CD1c-positive myeloid dendritic cell (primary cell): ENCODE data around the gene MED13L.

Source experiments
- DNase-seq: peaks from one replicate; pipeline ENCODE4 v3.0.0-alpha.2; 2016; ENCODE audit errors: extremely low spot score

The MED13L gene

DNA sequence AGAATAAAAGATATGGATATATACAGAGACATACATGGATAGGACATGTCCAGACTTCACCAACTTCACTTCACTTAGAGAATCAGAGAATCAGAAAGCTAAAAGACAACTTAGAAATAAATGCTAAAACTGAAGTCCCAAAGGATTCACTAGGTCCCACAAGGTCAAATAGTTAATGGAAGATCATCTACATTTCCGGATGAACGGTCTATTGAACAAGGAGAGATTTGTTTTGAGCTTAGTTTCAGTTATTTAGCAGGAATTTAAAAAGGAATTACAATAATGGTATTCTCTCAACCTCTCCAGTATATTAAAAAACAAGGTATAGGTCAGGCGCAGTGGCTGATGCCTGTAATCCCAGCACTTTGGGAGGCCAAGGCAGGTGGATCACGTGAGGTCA lies 187.0 kb downstream of the MED13L start:
- no peak for DNase-seq

DNA sequence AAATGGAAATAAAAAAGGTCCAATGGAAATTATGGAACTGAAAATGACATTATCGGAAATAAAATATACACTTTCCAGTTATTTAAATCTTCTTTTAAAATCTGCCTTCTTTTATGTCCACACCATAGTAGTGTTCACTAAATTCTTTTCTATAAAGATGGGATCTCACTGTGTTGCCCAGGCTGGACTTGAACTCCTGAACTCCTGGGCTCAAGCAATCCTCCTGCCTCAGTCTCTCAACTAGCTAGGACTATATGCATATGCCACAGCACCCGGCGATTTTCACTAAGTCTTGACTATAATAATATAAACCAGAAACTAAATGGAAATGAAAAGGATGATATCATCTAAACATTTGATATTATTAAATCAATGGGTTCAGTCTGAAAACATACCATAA lies 188.4 kb downstream of the MED13L start:
- DNase-seq: no peak

GRCh38 chr12:116087962-116088361 lies 189.5 kb downstream of the MED13L start:
- no peak for DNase-seq

- DNase-seq: no peak
Measured at GRCh38 chr12:116087399-116087798, 190.1 kb downstream of the MED13L start.

DNA sequence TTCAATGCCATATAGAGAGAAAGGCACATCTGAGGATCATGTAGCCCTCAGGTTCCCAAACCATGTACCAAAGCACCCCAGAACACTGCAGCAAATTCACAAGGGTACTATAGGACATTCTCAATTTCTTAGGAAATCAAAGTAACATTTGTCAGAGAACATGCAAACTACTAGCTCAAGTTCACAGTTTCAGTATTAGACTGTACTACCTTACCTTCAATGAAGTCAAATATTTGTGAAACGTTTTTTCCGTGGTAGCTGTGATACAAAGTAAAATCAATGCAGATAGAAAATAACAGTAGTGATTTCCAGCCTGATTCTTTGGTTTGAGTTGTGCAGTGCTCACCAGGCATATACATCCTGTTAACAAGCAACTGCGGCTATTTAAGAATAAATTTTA lies 197.1 kb downstream of the MED13L start:
- no peak for DNase-seq

GRCh38 chr12:116078396-116078795 lies 199.1 kb downstream of the MED13L start:
- no peak for DNase-seq

- no peak for DNase-seq
Measured at GRCh38 chr12:116077431-116077830, 200.1 kb downstream of the MED13L start.

DNA sequence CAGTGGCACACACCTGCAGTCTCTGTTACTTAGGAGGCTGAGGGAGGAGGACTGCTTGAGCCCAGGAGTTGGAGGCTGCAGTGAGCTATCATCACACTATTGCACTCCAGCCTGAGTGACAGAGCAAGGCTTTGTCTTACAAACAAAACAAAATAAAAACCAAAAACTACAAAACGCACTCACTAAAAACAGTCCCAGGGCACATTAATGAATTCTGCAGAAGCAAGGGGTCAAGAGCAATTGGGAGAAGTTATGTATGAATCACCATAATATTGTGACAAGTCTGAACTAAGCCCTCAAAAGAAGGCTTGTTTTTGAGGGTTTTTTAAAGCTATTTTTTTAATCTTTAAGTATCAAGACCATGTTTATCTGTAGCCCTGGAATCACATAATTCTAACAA lies 201.1 kb downstream of the MED13L start:
- DNase-seq: no peak

DNA sequence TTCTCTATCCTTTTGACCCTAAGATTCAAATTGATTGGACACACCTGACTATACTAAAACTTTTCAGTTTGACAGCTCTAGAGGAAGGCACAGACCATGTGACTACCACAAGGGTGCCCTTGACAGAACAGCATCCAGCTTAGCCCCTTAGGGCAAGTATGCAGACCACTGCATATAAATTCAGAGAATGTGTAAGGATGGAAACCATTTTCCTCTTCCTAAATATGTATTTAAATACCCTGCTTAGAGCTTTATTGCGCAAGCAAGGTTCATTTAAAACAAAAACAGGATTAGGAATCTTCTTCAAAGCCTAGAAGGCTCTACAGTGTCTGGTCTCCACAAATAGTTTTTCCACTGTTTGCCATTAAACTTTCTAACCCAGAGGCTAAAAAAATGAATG lies 202.8 kb downstream of the MED13L start:
- no peak for DNase-seq

GRCh38 chr12:116071555-116072230 lies 205.8 kb downstream of the MED13L start:
- peak; percentile 51 for DNase-seq

DNA sequence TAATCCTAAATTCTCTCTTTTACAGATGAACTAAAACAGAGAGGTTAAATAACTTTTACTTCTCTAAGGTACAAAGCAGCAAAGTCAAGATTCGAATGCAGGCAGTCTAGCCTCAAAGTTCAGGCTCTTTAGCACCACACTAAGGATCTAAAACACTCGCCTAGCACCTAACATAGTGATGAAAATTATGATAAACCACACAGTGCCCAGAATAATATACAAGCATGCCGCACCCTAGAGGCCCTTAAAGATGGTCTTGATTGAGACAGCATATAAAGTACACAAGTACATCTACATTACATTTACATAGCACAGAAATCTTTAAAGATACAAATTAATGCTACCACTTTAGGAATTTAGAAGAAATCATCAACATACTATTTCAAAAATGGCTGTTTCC lies 207.0 kb downstream of the MED13L start:
- no peak for DNase-seq

DNA sequence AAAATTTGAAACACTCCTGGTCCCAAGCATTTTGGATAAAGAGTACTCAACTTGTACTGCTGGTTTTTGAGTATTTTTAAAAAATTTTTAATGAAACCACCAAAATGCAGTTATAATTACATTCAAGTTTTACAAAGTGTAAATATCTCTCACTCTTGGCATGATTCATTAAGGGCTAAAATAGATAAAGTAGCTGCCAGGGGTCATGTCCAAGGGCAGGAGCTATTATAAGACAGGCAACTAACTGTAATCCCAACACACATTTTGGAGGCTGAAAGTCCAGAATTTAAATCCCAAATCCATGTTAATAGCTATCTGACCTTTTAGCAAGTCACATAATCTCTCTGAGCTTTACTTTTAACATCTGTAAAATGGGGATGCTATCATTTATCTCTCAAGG lies 207.6 kb downstream of the MED13L start:
- no peak for DNase-seq

DNA sequence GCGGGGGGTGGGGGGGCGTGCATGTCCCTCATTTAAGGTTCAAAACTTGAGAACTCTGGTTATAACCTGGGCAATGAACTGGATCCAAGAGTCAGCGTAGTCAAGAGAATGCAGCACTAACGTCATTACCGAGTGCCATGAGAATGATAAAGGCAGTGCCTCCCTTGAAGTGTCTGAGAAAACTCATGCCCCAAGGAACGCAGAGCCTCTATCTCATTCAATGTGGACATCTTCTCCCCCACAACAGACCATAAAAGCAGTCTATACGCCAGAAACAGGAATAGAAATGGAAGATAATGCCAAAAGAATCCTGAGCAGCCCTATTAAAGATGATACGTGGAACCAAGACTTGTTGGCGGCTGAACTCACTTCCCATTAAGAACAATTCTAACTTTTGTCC lies 208.6 kb downstream of the MED13L start:
- no peak for DNase-seq

- no peak for DNase-seq
Measured at GRCh38 chr12:116068371-116068770, 209.1 kb downstream of the MED13L start.

DNA sequence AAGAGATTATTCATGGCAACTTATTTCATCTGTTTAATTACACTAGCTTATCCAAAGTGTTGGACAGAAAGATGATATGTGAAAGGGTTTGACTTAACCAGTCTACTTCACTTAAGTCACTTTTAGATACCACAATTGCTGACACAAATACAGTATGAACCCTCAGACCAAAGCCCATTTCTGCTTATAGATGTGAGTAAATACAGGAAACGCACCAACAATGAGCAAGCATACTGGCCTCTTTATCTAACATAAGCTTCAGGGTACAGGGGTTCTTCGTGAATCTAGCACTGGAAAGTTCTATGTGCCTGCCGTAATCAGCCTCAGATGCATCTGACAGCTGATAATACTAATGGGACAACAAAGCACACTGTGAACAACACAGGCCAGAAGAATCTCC lies 209.6 kb downstream of the MED13L start:
- DNase-seq: no peak

- peak; percentile 59 for DNase-seq
Measured at GRCh38 chr12:116066381-116067230, 210.9 kb downstream of the MED13L start.

- no peak for DNase-seq
Measured at GRCh38 chr12:116065606-116066005, 211.9 kb downstream of the MED13L start.

DNA sequence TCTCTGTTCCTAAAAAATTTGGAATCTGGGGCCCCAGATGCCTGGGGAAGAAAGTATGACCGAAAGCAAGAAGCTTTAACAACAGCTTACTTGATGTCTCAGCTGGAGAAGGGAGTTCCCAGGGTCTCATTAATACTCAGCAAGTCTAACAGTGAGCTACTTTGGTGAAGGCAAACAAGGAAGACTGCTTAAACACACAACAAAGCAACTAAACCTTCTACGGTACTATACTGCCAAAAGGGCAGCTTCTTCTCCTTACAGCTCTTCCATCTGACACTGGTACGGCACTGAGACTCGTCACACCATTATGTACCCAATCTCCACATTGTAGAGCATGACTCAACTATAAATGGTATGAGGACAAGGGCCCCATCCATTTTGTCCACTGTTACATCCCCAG lies 213.0 kb downstream of the MED13L start:
- no peak for DNase-seq

GRCh38 chr12:116062698-116063097 lies 214.8 kb downstream of the MED13L start:
- DNase-seq: no peak

- DNase-seq: peak; percentile 66
Measured at GRCh38 chr12:116060764-116061163, 216.7 kb downstream of the MED13L start.

DNA sequence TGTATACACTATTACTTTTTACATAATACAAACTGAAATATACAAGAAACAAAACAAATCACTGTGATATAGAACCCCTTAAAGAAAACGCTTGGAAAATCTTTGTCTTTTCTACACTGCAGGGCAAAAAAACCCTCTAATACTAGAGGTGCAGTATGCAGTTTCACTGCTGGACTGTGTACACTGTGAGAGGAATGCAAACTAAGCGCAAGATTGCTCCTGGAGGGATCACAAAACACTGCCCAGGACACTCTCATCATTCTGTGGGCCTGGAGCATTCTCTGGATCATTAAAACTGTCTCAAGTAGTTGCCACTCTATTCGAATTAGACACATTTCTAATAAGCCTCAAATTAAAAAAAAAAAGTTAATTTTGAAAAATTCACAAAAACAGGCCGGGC lies 217.6 kb downstream of the MED13L start:
- no peak for DNase-seq

GRCh38 chr12:116058574-116058973 lies 218.9 kb downstream of the MED13L start:
- no peak for DNase-seq

GRCh38 chr12:116057356-116057755 lies 220.1 kb downstream of the MED13L start:
- no peak for DNase-seq
